OCI-LY3 (cell line): ENCODE data around the gene INPP5J.

Experiments used
- H2AFZ ChIP-seq: fragments of 200-600, 300-600 bp; shearing (Covaris generic); 2 replicates; pipeline ENCODE4 v1.6.0; 2014; ENCODE audit warnings: antibody characterized with exemption, low read depth, low read length
- H3K27ac ChIP-seq: fragments of 200-600, 300-600 bp; sonication (generic); 2 replicates; pipeline ENCODE4 v1.5.1; 2014; ENCODE audit warnings: mild to moderate bottlenecking, low read length, moderate library complexity, mixed read lengths
- H3K27me3 ChIP-seq: fragments of 200-600, 300-600 bp; sonication (generic); 2 replicates; pipeline ENCODE4 v1.6.1; 2014; ENCODE audit warnings: low read depth, low read length, mixed read lengths
- H3K36me3 ChIP-seq: fragments of 200-600, 300-600 bp; sonication (generic); replicated peaks from 2 replicates; pipeline ENCODE3; 2014; ENCODE audit warnings: low read depth, low read length, mixed read lengths
- H3K4me1 ChIP-seq: fragments of 300-600, 200-600 bp; sonication (generic); 2 replicates; pipeline ENCODE4 v1.6.1; 2014; ENCODE audit warnings: low read length, mixed read lengths
- H3K4me2 ChIP-seq: fragments of 200-600, 300-600 bp; sonication (generic); 2 replicates; pipeline ENCODE4 v1.6.1; 2014; ENCODE audit warnings: low read length, mixed read lengths
- H3K4me3 ChIP-seq: fragments of 300-600, 200-600 bp; sonication (generic); 2 replicates; pipeline ENCODE4 v1.5.1; 2014; ENCODE audit warnings: antibody characterized with exemption, mild to moderate bottlenecking, low read length, moderate library complexity
- H3K79me2 ChIP-seq: fragments of 300-600, 200-600 bp; shearing (Covaris generic); 2 replicates; pipeline ENCODE4 v1.6.1; 2014; ENCODE audit warnings: mild to moderate bottlenecking, low read length, mixed read lengths
- H3K9ac ChIP-seq: fragments of 300-600, 200-600 bp; shearing (Covaris generic); 2 replicates; pipeline ENCODE4 v1.6.0; 2014; ENCODE audit warnings: mild to moderate bottlenecking, low read length, moderate library complexity
- H3K9me3 ChIP-seq: fragments of 200-600, 300-600 bp; shearing (Covaris generic); 2 replicates; pipeline ENCODE4 v1.6.1; 2014; ENCODE audit warnings: low read length, mixed read lengths; ENCODE audit not compliant: insufficient read depth
- H4K20me1 ChIP-seq: fragments of 200-600, 300-600 bp; sonication (generic); 2 replicates; pipeline ENCODE4 v1.6.1; 2016; ENCODE audit warnings: low read length, mixed read lengths; ENCODE audit not compliant: insufficient read depth
- EZH2phosphoT487 ChIP-seq: fragments of 200-600 bp; shearing (Covaris generic); IDR thresholded peaks from 2 replicates; pipeline ENCODE4 v1.6.1; 2018; ENCODE audit warnings: antibody characterized with exemption, mixed run types, low read depth
- TF ChIP-seq, protein P1 (sequence below): fragments of 200-600, 300-600 bp; sonication (generic); IDR thresholded peaks from 2 replicates; pipeline ENCODE4 v1.5.1; 2014; ENCODE audit warnings: antibody characterized with exemption, low read length, low read depth

The INPP5J gene

DNA sequence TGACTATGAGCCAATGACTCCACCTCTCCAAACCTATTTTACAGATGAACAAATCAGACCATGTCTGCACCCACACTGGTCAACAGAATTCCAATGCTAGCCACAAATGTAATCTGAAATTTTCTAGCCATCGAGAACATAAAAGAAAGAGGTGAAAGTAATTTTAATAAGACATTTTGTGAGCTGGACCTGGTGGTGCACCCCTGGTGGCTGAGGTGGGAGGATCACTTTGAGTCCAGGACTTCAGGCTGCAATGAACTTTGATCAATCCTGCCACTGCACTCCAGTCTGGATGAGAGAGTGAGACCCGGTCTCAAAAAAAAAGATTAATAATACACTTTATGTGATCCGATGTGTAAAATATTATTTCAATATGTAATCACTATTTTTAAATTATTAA, 27.8 kb downstream of the INPP5J start:
- no peak overlapping the region for H3K4me2 ChIP-seq
- H3K9ac ChIP-seq: no peak overlapping the region
- no peaks in the 10 kb centered on the region for H3K27me3 ChIP-seq
- H3K4me3 ChIP-seq: no peak overlapping the region
- H3K9me3 ChIP-seq: no peaks in the 10 kb centered on the region
- no peak for TF ChIP-seq EZH2phosphoT487
- TF ChIP-seq, protein P1, sequence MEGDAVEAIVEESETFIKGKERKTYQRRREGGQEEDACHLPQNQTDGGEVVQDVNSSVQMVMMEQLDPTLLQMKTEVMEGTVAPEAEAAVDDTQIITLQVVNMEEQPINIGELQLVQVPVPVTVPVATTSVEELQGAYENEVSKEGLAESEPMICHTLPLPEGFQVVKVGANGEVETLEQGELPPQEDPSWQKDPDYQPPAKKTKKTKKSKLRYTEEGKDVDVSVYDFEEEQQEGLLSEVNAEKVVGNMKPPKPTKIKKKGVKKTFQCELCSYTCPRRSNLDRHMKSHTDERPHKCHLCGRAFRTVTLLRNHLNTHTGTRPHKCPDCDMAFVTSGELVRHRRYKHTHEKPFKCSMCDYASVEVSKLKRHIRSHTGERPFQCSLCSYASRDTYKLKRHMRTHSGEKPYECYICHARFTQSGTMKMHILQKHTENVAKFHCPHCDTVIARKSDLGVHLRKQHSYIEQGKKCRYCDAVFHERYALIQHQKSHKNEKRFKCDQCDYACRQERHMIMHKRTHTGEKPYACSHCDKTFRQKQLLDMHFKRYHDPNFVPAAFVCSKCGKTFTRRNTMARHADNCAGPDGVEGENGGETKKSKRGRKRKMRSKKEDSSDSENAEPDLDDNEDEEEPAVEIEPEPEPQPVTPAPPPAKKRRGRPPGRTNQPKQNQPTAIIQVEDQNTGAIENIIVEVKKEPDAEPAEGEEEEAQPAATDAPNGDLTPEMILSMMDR: peak; percentile 37
- H3K4me1 ChIP-seq: no peaks in the 10 kb centered on the region
- no peaks in the 10 kb centered on the region for H3K79me2 ChIP-seq
- H4K20me1 ChIP-seq: no peaks in the 10 kb centered on the region
- no peak overlapping the region for H3K27ac ChIP-seq
- no peaks in the 10 kb centered on the region for H3K36me3 ChIP-seq
- H2AFZ ChIP-seq: no peak overlapping the region

DNA sequence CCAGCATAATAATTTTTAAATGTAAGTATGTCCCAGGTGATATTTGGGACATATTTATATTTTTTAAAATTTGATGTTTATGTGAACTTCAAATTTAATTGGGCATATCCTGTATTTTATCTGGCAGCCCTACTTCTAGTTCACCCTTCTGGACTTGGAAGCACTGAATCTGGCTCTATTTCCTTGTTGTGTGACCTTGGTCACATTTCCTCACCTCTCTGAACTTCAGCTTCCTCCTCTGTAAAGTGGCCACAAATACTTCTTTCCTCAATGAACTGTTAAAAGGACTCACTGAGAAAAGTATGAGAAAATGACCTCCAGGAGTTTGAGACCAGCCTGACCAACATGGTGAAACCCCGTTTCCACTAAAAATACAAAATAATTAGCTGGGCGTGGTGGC, 29.1 kb downstream of the INPP5J start:
- H3K27ac ChIP-seq: no peak overlapping the region
- no peaks in the 10 kb centered on the region for H4K20me1 ChIP-seq
- no peaks in the 10 kb centered on the region for H3K79me2 ChIP-seq
- no peak overlapping the region for H3K9ac ChIP-seq
- H3K4me2 ChIP-seq: no peak overlapping the region
- no peaks in the 10 kb centered on the region for H3K9me3 ChIP-seq
- H3K27me3 ChIP-seq: no peaks in the 10 kb centered on the region
- TF ChIP-seq EZH2phosphoT487: no peak
- TF ChIP-seq, protein P1: no peak
- no peak overlapping the region for H2AFZ ChIP-seq
- no peaks in the 10 kb centered on the region for H3K4me1 ChIP-seq
- H3K4me3 ChIP-seq: no peak overlapping the region
- no peaks in the 10 kb centered on the region for H3K36me3 ChIP-seq

DNA sequence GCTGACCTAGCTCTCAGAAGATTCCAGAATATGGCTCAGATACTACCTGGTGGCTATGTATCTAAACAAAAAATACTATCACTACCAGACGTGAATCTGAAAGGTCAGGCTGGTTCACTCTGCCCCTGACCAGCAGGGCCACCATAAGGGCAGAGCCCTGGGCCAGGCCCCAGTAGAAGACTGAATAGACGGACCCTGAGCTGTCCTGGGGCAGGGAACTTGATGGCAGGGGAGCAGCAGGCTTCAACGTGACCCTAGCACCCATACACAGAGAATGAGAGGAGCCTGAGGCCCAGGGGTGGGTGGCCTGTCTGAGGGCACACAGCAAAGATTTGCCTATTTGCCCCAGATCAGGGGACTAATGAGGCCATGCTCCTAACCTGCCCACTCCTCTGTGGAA, 30.6 kb downstream of the INPP5J start:
- no peaks in the 10 kb centered on the region for H3K9me3 ChIP-seq
- H3K27me3 ChIP-seq: no peaks in the 10 kb centered on the region
- no peak overlapping the region for H3K27ac ChIP-seq
- no peak overlapping the region for H2AFZ ChIP-seq
- H3K9ac ChIP-seq: no peak overlapping the region
- TF ChIP-seq, protein P1: no peak
- TF ChIP-seq EZH2phosphoT487: no peak
- H3K4me3 ChIP-seq: no peak overlapping the region
- H3K79me2 ChIP-seq: no peaks in the 10 kb centered on the region
- no peaks in the 10 kb centered on the region for H3K4me1 ChIP-seq
- H3K36me3 ChIP-seq: no peaks in the 10 kb centered on the region
- H4K20me1 ChIP-seq: no peaks in the 10 kb centered on the region
- no peak overlapping the region for H3K4me2 ChIP-seq

DNA sequence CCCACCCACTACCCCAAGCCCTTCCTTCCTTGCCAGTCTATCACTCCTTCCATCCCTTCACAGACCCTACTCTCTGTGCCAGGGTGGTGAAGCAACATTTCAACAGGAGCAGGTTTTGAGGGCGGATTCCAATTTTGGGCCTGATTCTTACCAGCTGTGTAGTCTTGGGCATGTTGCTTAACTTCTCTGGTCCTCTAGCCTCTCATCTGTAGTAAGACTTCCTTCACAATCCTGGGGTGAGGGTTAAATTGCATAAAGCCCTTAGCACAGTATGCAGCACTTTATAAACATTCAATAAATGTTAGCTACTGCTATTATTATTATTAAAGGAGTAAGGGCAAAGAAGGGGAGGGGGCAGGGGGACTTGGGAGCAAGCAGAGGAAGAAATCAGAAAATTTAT, 32.2 kb downstream of the INPP5J start:
- TF ChIP-seq, protein P1: no peak
- no peak for TF ChIP-seq EZH2phosphoT487
- peaks cover 4% of the 10 kb centered on the region for H3K4me1 ChIP-seq
- no peak overlapping the region for H3K4me3 ChIP-seq
- H3K4me2 ChIP-seq: no peak overlapping the region
- no peaks in the 10 kb centered on the region for H3K9me3 ChIP-seq
- no peaks in the 10 kb centered on the region for H3K79me2 ChIP-seq
- no peak overlapping the region for H2AFZ ChIP-seq
- no peak overlapping the region for H3K9ac ChIP-seq
- H3K27ac ChIP-seq: no peak overlapping the region
- no peaks in the 10 kb centered on the region for H3K36me3 ChIP-seq
- no peaks in the 10 kb centered on the region for H4K20me1 ChIP-seq
- no peaks in the 10 kb centered on the region for H3K27me3 ChIP-seq
